ENCODE results near the gene NTM.

The NTM gene

DNA sequence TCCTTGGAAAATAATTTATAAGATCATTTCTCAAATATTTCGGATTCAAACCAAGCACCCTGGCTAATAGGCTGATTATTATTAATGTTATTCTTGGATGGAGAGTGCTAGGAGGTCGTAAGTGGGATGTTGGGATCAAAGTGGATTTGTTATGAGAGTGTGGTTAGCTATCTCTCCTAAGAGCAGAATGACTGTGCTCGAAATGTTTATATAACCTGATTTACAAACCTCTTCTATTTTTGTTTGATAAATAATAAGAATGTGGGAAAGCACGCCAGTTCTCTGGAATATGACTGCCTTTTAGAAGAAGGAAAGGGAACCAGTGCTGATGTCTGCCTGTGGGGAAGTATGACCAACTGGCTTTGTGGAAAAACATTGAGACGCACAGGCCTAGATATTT is 527.5 kb downstream of the NTM start:
- no peak for DNase-seq (ENCODE audit: low read depth)
- H3K4me3 ChIP-seq (ENCODE audit: low read depth, low read length), result no peak overlapping the region
- TF ChIP-seq, protein P1, sequence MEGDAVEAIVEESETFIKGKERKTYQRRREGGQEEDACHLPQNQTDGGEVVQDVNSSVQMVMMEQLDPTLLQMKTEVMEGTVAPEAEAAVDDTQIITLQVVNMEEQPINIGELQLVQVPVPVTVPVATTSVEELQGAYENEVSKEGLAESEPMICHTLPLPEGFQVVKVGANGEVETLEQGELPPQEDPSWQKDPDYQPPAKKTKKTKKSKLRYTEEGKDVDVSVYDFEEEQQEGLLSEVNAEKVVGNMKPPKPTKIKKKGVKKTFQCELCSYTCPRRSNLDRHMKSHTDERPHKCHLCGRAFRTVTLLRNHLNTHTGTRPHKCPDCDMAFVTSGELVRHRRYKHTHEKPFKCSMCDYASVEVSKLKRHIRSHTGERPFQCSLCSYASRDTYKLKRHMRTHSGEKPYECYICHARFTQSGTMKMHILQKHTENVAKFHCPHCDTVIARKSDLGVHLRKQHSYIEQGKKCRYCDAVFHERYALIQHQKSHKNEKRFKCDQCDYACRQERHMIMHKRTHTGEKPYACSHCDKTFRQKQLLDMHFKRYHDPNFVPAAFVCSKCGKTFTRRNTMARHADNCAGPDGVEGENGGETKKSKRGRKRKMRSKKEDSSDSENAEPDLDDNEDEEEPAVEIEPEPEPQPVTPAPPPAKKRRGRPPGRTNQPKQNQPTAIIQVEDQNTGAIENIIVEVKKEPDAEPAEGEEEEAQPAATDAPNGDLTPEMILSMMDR (IDR thresholded peaks at IDR 0.05; ENCODE audit: insufficient read depth, low read depth, low read length, missing control alignments), result no peak

DNA sequence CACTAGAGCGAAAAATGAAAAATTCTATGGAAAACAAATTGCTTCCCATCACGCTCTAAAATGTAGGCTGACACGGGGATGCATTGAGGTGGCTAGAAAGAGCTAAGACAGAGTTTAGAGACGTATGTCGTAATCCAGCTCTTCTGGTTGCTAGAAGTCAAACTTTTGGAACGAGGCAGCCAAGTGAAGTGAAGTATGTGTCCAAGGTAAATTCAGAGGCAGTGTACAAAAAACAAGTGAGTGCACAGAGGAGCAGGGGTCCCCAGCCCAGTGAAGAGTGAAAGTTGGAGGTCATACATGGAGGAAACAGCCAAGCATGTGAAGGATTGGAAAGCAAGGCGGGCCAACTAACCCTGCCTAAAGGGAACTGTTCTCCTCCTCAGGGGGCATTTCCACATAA is 528.5 kb downstream of the NTM start:
- TF ChIP-seq, protein P1 (IDR thresholded peaks at IDR 0.05; ENCODE audit: insufficient read depth, low read depth, low read length, missing control alignments), result no peak
- no peak for DNase-seq (ENCODE audit: low read depth)
- H3K4me3 ChIP-seq (ENCODE audit: low read depth, low read length), result no peak overlapping the region

DNA sequence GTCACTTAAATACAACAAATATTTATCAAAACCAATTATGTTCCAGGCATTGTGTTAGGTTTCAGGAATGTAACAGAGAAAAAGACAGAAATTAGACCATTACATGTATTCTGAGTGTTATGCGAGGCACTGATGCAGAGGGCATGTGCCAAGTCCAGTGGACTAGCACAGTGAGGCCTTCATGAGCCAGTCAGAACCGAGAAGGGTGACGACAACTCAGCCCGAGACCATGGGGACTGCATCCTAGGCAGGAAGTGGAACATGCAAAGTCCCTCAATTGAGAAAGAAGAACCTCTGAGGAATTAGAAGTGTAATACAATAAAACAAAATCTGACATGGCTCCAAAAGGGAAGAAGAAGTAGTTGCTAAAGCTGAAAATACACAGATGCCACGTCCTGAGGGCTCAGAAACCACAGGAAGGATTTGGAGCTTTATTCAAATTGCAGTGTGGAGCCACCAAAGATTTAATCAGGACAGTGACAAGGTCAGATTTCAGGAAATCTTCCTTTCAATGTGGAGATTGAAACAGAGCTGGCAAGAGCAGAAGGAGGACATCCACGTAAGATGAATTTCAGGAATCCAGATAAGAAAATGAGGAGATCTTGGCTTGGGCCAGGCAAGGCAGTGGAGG is 529.6 kb downstream of the NTM start:
- TF ChIP-seq, protein P1 (IDR thresholded peaks at IDR 0.05; ENCODE audit: insufficient read depth, low read depth, low read length, missing control alignments), result no peak
- H3K4me3 ChIP-seq (ENCODE audit: low read depth, low read length), result no peak overlapping the region
- DNase-seq (ENCODE audit: low read depth), result peak; percentile 39

DNA sequence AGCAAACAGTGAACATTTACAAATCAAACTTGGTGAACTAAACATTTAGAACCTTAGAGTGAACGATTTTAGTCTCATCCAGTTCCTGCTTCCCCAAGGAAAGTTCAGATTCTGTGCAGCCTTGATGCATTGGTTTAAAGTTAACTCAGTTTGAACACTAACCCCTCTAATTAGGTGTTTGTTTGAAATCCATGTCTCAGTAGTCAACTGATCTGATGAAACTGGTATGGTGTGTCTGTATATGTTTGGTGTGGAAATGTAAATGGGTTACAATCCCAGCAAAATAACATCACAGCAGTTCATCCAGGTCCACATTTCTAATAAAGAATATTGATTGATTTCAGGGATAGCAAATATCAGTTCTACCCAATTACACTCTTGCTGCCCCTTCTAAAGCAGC is 532.0 kb downstream of the NTM start:
- TF ChIP-seq, protein P1 (IDR thresholded peaks at IDR 0.05; ENCODE audit: insufficient read depth, low read depth, low read length, missing control alignments), result no peak
- DNase-seq (ENCODE audit: low read depth), result no peak
- no peak overlapping the region for H3K4me3 ChIP-seq (ENCODE audit: low read depth, low read length)

DNA sequence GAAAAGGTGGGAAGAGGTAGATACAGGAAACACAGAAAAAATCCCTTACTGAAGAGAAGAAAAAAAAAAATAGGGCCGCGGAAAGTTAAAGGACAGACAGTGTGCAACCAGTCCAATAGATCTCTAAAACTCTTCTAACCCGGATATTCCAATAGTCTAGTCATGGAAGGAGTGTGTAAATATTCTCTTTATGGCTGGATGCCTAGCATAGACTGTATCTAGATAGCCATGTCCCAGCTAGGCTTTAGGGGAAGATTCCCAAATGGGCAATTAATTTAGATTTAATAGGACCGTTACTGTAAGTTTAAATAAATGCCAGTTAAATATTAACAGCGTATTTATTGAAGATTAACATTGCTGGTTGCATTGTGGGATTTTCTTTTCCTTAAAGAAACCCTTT is 532.7 kb downstream of the NTM start:
- H3K4me3 ChIP-seq (ENCODE audit: low read depth, low read length), result no peak overlapping the region
- TF ChIP-seq, protein P1 (IDR thresholded peaks at IDR 0.05; ENCODE audit: insufficient read depth, low read depth, low read length, missing control alignments), result no peak
- DNase-seq (ENCODE audit: low read depth), result no peak

DNA sequence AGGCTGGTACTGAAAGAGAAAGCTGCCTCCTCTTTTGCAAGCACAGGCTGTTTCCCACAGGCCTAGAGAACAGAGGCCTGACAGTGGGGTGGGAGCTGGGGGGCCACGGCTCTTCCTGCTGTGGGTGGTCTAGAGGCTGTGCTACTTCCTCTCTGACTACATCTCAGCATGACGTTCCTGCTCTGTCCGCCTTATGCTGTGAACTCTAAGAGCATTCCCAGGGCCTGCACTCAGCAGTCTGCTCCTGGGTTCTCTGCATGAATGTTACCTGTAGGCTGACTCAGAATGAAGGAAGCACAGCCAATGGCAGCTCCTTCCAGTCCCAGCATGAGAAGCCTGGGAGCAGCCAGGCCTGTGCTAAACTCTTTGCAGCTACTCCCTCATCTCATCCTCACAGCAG is 534.3 kb downstream of the NTM start:
- no peak overlapping the region for H3K4me3 ChIP-seq (ENCODE audit: low read depth, low read length)
- TF ChIP-seq, protein P1 (IDR thresholded peaks at IDR 0.05; ENCODE audit: insufficient read depth, low read depth, low read length, missing control alignments), result no peak
- DNase-seq (ENCODE audit: low read depth), result no peak

DNA sequence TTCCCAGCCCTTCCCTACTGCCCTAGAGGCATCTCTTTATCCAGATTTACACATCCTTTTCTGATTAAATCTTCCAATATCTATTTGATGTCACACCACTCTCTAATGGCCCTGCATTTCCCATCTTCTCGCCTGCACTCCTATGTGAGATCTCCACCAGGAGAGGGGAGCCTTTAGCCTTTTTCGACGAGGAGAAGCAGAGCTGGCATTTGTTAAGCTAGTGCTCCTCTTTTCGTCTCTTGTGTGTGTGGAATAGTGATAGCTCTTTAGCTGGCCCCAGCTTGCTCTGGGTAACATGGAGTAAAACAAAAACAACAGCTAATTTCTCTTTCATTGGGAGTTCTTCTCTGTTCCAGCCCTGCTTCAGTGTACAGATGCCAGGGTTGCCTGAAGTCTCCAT is 536.5 kb downstream of the NTM start:
- TF ChIP-seq, protein P1 (IDR thresholded peaks at IDR 0.05; ENCODE audit: insufficient read depth, low read depth, low read length, missing control alignments), result no peak
- no peak overlapping the region for H3K4me3 ChIP-seq (ENCODE audit: low read depth, low read length)
- DNase-seq (ENCODE audit: low read depth), result no peak

Data from GM12865 (cell line).